B cell (primary cell): ENCODE results near the gene TRPV5. TPM values are rescaled to one million over a fixed set of nuclear protein-coding genes. Genes with fewer than 3 reads are reported as not detected.
A peak's percentile ranks its signal among the peaks of the same experiment; 100 is the strongest.

Experiments
- ATAC-seq: fragments of 200-7000 bp; cut with Tn5 transposase; one replicate; pipeline ENCODE4 v1.10.0; 2021; ENCODE audit warnings: low read depth, mild to moderate bottlenecking, moderate number of reproducible peaks, moderate library complexity
- CTCF ChIA-PET: fragments of 350-600 bp; sonication (Branson Sonifier 250); formaldehyde crosslinking; loops from one replicate; lab custom pipeline; 2021; ENCODE audit warnings: antibody characterized with exemption, inconsistent platforms; lab: Charles Lee
- POLR2A ChIA-PET: fragments of 350-600 bp; sonication (Branson Sonifier 250); formaldehyde crosslinking; loops from one replicate; lab custom pipeline; 2021; ENCODE audit warnings: antibody characterized with exemption; lab: Charles Lee
- DNase-seq: peaks from one replicate; pipeline ENCODE4 v3.0.0; 2013
- H2AFZ ChIP-seq: 2 replicates; pipeline ENCODE4 v1.6.1; 2012; ENCODE audit warnings: mild to moderate bottlenecking, low read depth, low read length; ENCODE audit not compliant: insufficient read depth, poor library complexity, severe bottlenecking
- H3K27ac ChIP-seq, 2 donors: 1 replicate in 1 of 2; 2 replicates in 1 of 2; pipeline ENCODE4 v1.5.1; 2012 to 2013; ENCODE audit warnings: low read length in 2 of 2, mild to moderate bottlenecking in 2 of 2, moderate library complexity in 1 of 2
- H3K27me3 ChIP-seq, 4 experiments: fragments of 200-600 bp in 1 of 4; sonication (generic) in 1 of 4; replicated peaks in 1 of 4; 1 replicate in 2 of 4; 2 replicates in 2 of 4; pipeline versions ENCODE4 v1.6.1 to v1.7.0; 2013 to 2016; ENCODE audit warnings: low read length in 3 of 4, mild to moderate bottlenecking in 2 of 4, mixed read lengths in 1 of 4, moderate library complexity in 1 of 4; ENCODE audit not compliant: insufficient read depth in 4 of 4, control insufficient read depth in 3 of 4; ENCODE audit errors: control extremely low read depth in 1 of 4
- H3K36me3 ChIP-seq, 2 experiments: replicated peaks in 1 of 2; 1 replicate in 1 of 2; 2 replicates in 1 of 2; pipeline versions ENCODE4 v1.6.1 to v1.7.1; 2013; ENCODE audit warnings: low read length in 1 of 2; ENCODE audit not compliant: insufficient read depth in 2 of 2, control insufficient read depth in 1 of 2; ENCODE audit errors: control extremely low read depth in 1 of 2, extremely low read depth in 1 of 2
- H3K4me1 ChIP-seq, 2 donors: fragments of 200-600 bp in 1 of 2; sonication (generic) in 1 of 2; 1 replicate in 1 of 2; 2 replicates in 1 of 2; pipeline versions ENCODE4 v1.5.1 to v1.6.1; 2013 to 2017; ENCODE audit warnings: low read length in 2 of 2; ENCODE audit not compliant: control insufficient read depth in 2 of 2, insufficient read depth in 2 of 2
- H3K4me2 ChIP-seq: replicated peaks from 2 replicates; pipeline ENCODE3; 2012; ENCODE audit warnings: mild to moderate bottlenecking, low read depth, low read length; ENCODE audit not compliant: poor library complexity, severe bottlenecking
- H3K4me3 ChIP-seq, 5 experiments: fragments of 200-600 bp in 1 of 5; sonication (generic) in 1 of 5; 1 replicate in 3 of 5; 2 replicates in 2 of 5; pipeline versions ENCODE4 v1.5.1 to v1.7.0; 2011 to 2016; ENCODE audit warnings: low read length in 4 of 5, mild to moderate bottlenecking in 4 of 5, low read depth in 2 of 5, control low read depth in 1 of 5, moderate library complexity in 1 of 5; ENCODE audit not compliant: insufficient read depth in 1 of 5; ENCODE audit errors: control extremely low read depth in 1 of 5, extremely low read depth in 1 of 5
- H3K79me2 ChIP-seq: fragments of 200-600 bp; sonication (generic); one replicate; pipeline ENCODE4 v1.6.0; 2016; ENCODE audit warnings: low read length; ENCODE audit not compliant: control insufficient read depth, insufficient read depth
- H3K9ac ChIP-seq: fragments of 200-600 bp; sonication (generic); 2 replicates; pipeline ENCODE4 v1.6.1; 2017; ENCODE audit warnings: mild to moderate bottlenecking, low read length, moderate library complexity
- H3K9me3 ChIP-seq, 3 donors: one replicate each; pipeline versions ENCODE4 v1.6.1 to v1.7.1; 2013; ENCODE audit warnings: low read length in 2 of 3; ENCODE audit not compliant: control insufficient read depth in 2 of 3, insufficient read depth in 1 of 3; ENCODE audit errors: control extremely low read depth in 1 of 3
- H4K20me1 ChIP-seq: 2 replicates; pipeline ENCODE4 v1.6.0; 2012; ENCODE audit warnings: mild to moderate bottlenecking, low read length; ENCODE audit not compliant: insufficient read depth, control insufficient read depth, poor library complexity, severe bottlenecking
- H3K27ac Mint-ChIP-seq: one replicate; pipeline ENCODE4 v1.8.0; 2021; ENCODE audit warnings: mixed read lengths
- H3K27me3 Mint-ChIP-seq: one replicate; pipeline ENCODE4 v1.8.0; 2021; ENCODE audit warnings: mixed read lengths
- H3K4me1 Mint-ChIP-seq: one replicate; pipeline ENCODE4 v1.8.0; 2021; ENCODE audit warnings: mixed read lengths
- H3K4me3 Mint-ChIP-seq: one replicate; pipeline ENCODE4 v1.8.0; 2021; ENCODE audit warnings: mixed read lengths
- H3K9me3 Mint-ChIP-seq: one replicate; pipeline ENCODE4 v1.8.0; 2022; ENCODE audit warnings: mixed read lengths; ENCODE audit not compliant: insufficient read depth
- EZH2 ChIP-seq: IDR thresholded peaks from 2 replicates; pipeline ENCODE4 v1.6.1; 2012; ENCODE audit warnings: borderline replicate concordance, low read depth, mild to moderate bottlenecking, moderate library complexity, low read length; ENCODE audit not compliant: insufficient read depth, poor library complexity, severe bottlenecking
- WGBS: methylation state at CpG from one replicate; pipeline ENCODE4 v1.1.5; 2013; ENCODE audit warnings: missing lambda C conversion rate; ENCODE audit not compliant: insufficient coverage; 5-methylcytosine and 5-hydroxymethylcytosine counted together
- intact Hi-C: fragments of 100-400 bp; cut with micrococcal nuclease; formaldehyde crosslinking; loops from one replicate; pipeline ENCODE4 v1.10.0; 2022
- polyA plus RNA-seq: library from polyadenylated mRNA; depleted of rRNA; stranded (reverse); fragments of >200 nt; gene quantifications from 2 replicates; pipeline ENCODE4 v1.2.3, GENCODE V29; 2012
- total RNA-seq, 2 donors: library from RNA; stranded (reverse); fragments of 120-200 nt in 1 of 2; gene quantifications; 1 replicate in 1 of 2; 2 replicates in 1 of 2; pipeline versions ENCODE4 v1.2.3 to v1.2.4, GENCODE V29; 2013 to 2022
- TF ChIP-seq, protein P1 (sequence below): fragments of 200-600 bp; IDR thresholded peaks from one replicate; pipeline ENCODE4 v1.8.0; 2022; ENCODE audit warnings: antibody characterized with exemption, mild to moderate bottlenecking

TRPV5 gene
- total and polyA plus RNA-seq, 2 donors (not counting 1 experiment from before 2014, with no cell fraction given), result 0.03 TPM; not detected in 1

DNA sequence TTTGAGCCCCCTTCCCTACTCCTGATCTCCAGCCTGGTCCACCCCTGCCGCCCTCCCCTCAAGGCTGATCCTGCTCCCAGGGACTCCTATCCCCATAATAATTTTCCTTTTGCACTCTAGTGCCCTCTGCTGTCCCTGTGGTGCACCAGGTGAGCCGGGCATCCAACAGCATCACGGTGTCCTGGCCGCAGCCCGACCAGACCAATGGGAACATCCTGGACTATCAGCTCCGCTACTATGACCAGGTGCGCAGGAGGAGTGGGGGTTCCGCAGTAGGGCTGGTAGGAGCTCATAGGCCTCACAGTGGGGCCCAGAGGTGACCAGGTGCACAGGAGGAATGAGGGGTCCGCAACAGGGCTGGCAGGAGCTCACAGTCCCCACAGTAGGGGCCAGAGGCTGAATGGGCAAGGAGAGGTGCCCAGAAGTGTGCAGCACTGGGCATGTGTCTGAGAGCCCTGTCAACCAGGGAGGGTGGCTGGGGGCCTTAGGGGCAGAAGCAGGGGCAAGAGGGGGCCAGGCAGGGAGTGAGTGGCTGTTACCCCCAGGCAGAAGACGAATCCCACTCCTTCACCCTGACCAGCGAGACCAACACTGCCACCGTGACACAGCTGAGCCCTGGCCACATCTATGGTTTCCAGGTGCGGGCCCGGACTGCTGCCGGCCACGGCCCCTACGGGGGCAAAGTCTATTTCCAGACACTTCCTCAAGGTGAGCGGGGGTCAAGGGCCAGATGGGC is 67.0 kb downstream of the TRPV5 start:
- no peak overlapping the region for H3K4me3 ChIP-seq
- TF ChIP-seq, protein P1, sequence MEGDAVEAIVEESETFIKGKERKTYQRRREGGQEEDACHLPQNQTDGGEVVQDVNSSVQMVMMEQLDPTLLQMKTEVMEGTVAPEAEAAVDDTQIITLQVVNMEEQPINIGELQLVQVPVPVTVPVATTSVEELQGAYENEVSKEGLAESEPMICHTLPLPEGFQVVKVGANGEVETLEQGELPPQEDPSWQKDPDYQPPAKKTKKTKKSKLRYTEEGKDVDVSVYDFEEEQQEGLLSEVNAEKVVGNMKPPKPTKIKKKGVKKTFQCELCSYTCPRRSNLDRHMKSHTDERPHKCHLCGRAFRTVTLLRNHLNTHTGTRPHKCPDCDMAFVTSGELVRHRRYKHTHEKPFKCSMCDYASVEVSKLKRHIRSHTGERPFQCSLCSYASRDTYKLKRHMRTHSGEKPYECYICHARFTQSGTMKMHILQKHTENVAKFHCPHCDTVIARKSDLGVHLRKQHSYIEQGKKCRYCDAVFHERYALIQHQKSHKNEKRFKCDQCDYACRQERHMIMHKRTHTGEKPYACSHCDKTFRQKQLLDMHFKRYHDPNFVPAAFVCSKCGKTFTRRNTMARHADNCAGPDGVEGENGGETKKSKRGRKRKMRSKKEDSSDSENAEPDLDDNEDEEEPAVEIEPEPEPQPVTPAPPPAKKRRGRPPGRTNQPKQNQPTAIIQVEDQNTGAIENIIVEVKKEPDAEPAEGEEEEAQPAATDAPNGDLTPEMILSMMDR, result peak; percentile 24
- no peak for TF ChIP-seq EZH2
- Mint-ChIP-seq H3K4me1 (peaks cover 3% of the 10 kb centered on the region), H3K4me3 (no peak overlapping the region), H3K27me3 (no peaks in the 10 kb centered on the region), H3K9me3 (no peaks in the 10 kb centered on the region), H3K27ac (no peak overlapping the region)
- no peak overlapping the region for H2AFZ ChIP-seq
- ChIA-PET CTCF (interaction anchor here (0.6 to 3.8 kb wide), 27 partner anchors 8 to 263 kb away, joined by 3 to 33 read pairs (median 4); partner anchors contain the start of gene EPHB6), POLR2A (interaction anchor here (0.5 to 1.9 kb wide), 2 partner anchors 12 to 82 kb away, joined by 7 to 8 read pairs; partner anchors contain the start of gene EPHB6)
- no peaks in the 10 kb centered on the region for H3K27me3 ChIP-seq
- WGBS, result 91% methylated on average over 15 of the region's 18 CpGs
- H3K9ac ChIP-seq, result no peak overlapping the region
- H3K27ac ChIP-seq, result no peak overlapping the region
- ATAC-seq (no peak), DNase-seq (peak; percentile 29)
- intact Hi-C loops, result loop anchor here (1.0 kb wide), 1 partner anchor 12 kb away; no protein-coding TSS in a partner anchor
- peaks cover 5 to 59% of the 10 kb centered on the region in 2 experiments for H3K36me3 ChIP-seq
- H4K20me1 ChIP-seq, result no peaks in the 10 kb centered on the region
- no peaks in the 10 kb centered on the region for H3K4me1 ChIP-seq
- H3K4me2 ChIP-seq, result no peak overlapping the region
- no peaks in the 10 kb centered on the region for H3K9me3 ChIP-seq
- no peaks in the 10 kb centered on the region for H3K79me2 ChIP-seq

- ATAC-seq, result no peak
- Mint-ChIP-seq H3K27me3 (no peaks in the 10 kb centered on the region), H3K9me3 (no peaks in the 10 kb centered on the region), H3K27ac (no peak overlapping the region), H3K4me3 (no peak overlapping the region), H3K4me1 (peaks cover 3% of the 10 kb centered on the region)
- Histone ChIP-seq H3K27ac (no peak overlapping the region), H2AFZ (no peak overlapping the region), H3K9me3 (no peaks in the 10 kb centered on the region), H3K4me2 (no peak overlapping the region), H4K20me1 (no peaks in the 10 kb centered on the region), H3K4me1 (no peaks in the 10 kb centered on the region), H3K27me3 (no peaks in the 10 kb centered on the region), H3K4me3 (no peak overlapping the region), H3K79me2 (no peaks in the 10 kb centered on the region), H3K9ac (no peak overlapping the region), H3K36me3 (peaks cover 5 to 63% of the 10 kb centered on the region in 2 experiments)
- CTCF ChIA-PET, result interaction anchor here (0.6 to 3.8 kb wide), 26 partner anchors 8 to 262 kb away, joined by 3 to 33 read pairs (median 4); partner anchors contain the start of gene EPHB6
- no peak for TF ChIP-seq EZH2
- TF ChIP-seq, protein P1, result no peak
- 63% methylated on average over 13 of the region's 13 CpGs for WGBS
- intact Hi-C loops, result loop anchor here (1.0 kb wide), 1 partner anchor 11 kb away; no protein-coding TSS in a partner anchor
- POLR2A ChIA-PET, result interaction anchor here (1.9 kb wide), 1 partner anchor 11 kb away, joined by 7 read pairs; the partner anchor contains the start of gene EPHB6
- DNase-seq, result no peak
Observed at GRCh38 chr7:142865766-142866165, 67.8 kb downstream of the TRPV5 start.
